ENCODE data around the gene ACTR8. TPM values are rescaled to one million over a fixed set of nuclear protein-coding genes. Genes with fewer than 3 reads are reported as not detected.

ACTR8 gene
- total and polyA plus RNA-seq, 2 of the 4 experiments (the other 2 are of a cell fraction) = 20.3 to 31.4 TPM

DNA sequence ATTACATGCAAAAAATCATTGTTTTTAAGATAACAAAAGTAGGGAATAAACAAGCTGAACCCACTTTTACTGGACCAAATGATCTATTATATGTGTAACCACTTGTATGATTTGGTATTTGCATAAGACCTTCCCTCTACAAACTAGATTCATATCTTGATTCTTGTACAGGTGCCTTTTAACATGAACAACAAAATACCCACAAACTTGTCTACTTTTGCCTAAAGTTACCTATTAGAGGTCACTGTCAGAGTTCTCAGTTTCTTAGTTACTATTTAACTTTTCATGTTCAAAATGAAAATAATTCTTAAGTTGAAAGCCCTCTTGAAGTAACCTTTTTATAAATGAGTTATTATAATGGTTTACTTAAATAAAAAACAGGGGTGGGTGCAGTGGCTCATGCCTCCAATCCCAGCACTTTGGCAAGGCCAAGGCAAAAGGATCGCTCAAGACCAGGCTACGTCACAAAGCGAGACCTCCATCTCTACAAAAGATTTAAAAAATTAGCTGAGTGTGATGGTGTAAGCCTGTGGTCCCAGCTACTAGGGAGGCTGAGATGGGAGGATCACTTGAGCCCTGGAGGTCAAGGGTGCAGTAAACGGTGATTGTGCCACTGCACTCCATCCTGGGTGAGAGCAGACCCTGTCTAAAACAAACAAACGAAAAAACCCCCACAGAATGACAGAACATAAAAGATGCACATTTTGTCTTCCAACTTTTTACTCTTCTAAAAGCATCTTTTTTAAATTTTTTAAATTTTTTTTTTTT is 16.0 kb downstream of the ACTR8 start (continued):
- TF ChIP-seq, protein P1, sequence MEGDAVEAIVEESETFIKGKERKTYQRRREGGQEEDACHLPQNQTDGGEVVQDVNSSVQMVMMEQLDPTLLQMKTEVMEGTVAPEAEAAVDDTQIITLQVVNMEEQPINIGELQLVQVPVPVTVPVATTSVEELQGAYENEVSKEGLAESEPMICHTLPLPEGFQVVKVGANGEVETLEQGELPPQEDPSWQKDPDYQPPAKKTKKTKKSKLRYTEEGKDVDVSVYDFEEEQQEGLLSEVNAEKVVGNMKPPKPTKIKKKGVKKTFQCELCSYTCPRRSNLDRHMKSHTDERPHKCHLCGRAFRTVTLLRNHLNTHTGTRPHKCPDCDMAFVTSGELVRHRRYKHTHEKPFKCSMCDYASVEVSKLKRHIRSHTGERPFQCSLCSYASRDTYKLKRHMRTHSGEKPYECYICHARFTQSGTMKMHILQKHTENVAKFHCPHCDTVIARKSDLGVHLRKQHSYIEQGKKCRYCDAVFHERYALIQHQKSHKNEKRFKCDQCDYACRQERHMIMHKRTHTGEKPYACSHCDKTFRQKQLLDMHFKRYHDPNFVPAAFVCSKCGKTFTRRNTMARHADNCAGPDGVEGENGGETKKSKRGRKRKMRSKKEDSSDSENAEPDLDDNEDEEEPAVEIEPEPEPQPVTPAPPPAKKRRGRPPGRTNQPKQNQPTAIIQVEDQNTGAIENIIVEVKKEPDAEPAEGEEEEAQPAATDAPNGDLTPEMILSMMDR (conservative IDR thresholded peaks at IDR 0.05; ENCODE audit: low read depth, low read length) = no peak
- no peak for TF ChIP-seq SMC3 (IDR thresholded peaks at IDR 0.05; ENCODE audit: low read depth, low read length)
- no peak for TF ChIP-seq NFE2L2 (IDR thresholded peaks at IDR 0.05; ENCODE audit: low read depth, low read length)

DNA sequence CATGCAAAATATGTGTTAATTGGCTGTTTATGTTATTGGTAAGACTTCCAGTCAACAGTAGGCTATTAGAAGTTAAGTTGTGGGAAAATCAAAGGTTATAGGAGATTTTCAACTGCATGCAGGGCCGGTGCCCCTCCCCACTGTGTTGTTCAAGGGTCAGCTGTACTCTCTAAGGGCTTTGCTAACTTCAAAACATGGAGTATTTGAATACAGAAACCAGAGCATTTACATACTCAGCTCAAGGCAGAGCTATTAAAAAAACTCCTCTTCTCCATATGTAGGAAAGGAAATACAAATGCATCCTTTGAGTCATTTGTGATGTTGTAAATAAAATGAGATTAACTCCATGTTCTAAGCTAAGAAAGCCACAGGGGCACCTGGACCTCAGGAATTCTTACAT is 18.8 kb downstream of the ACTR8 start:
- peaks cover 27% of the 10 kb centered on the region for H3K36me3 ChIP-seq (ENCODE audit: control insufficient read depth, insufficient read depth, low read length)
- no peak overlapping the region for H2AFZ ChIP-seq (replicated peaks; ENCODE audit: low read length, poor library complexity)
- H3K9me3 ChIP-seq (ENCODE audit: control insufficient read depth, insufficient read depth, low read length) = no peaks in the 10 kb centered on the region
- DNase-seq (no peak), ATAC-seq (ENCODE audit: low read depth) (no peak)
- H3K56ac ChIP-seq (ENCODE audit: extremely low read depth, insufficient read depth, low read length) = no peak overlapping the region
- H3K14ac ChIP-seq (replicated peaks; ENCODE audit: low read depth, low read length) = no peak overlapping the region
- peaks cover 0 to 2% of the 10 kb centered on the region in 2 experiments; a peak in 1 of 4 replicates for H3K79me1 ChIP-seq (ENCODE audit: low read depth in 1 of 2, low read length in 2 of 2)
- no peak overlapping the region for H2BK120ac ChIP-seq (ENCODE audit: low read depth, low read length)
- no peak overlapping the region for H3K18ac ChIP-seq (ENCODE audit: low read depth, low read length)
- no peaks in the 10 kb centered on the region for H3K27me3 ChIP-seq (ENCODE audit: control insufficient read depth, insufficient read depth, low read length)
- H4K91ac ChIP-seq (ENCODE audit: insufficient read depth, low read depth, low read length) = no peak overlapping the region
- in situ Hi-C loops (cut with MboI; ENCODE audit: low sequenced_read_pairs) = no loop called here
- dilution Hi-C loops (cut with HindIII; ENCODE audit: low sequenced_read_pairs, unreplicated experiment) = no loop called here
- no peak overlapping the region for H3K23ac ChIP-seq (ENCODE audit: low read depth, low read length)
- POLR2A ChIA-PET (ENCODE audit: unreplicated experiment) = no interaction called here
- H2AK5ac ChIP-seq (ENCODE audit: low read depth, low read length) = no peak overlapping the region
- H2AK9ac ChIP-seq (replicated peaks; ENCODE audit: low read depth, low read length, poor library complexity) = no peak overlapping the region
- H4K20me1 ChIP-seq (ENCODE audit: insufficient read depth, low read length) = no peaks in the 10 kb centered on the region
- no peak overlapping the region for H3K4ac ChIP-seq (ENCODE audit: low read depth, low read length)
- WGBS, 2 experiments (ENCODE audit: extremely low coverage in 2 of 2, insufficient read length in 1 of 2) = no CpG with 5 or more reads among the region's 1 CpG
- H4K5ac ChIP-seq (ENCODE audit: low read depth, low read length) = no peak overlapping the region
- no peak overlapping the region for H3K4me3 ChIP-seq (ENCODE audit: insufficient read depth, low read depth, low read length)
- CTCF ChIA-PET = interaction anchor here (1.3 kb wide), 1 partner anchor 11 kb away, joined by 4 read pairs; no protein-coding TSS in a partner anchor
- no peak overlapping the region for H2BK15ac ChIP-seq (ENCODE audit: low read depth, low read length)
- no peak overlapping the region for H2BK20ac ChIP-seq (ENCODE audit: low read depth, low read length)
- H3K9ac ChIP-seq (ENCODE audit: low read depth, low read length) = no peak overlapping the region
- no peak overlapping the region for H3K27ac ChIP-seq (ENCODE audit: insufficient read depth, low read length)
- H3K4me2 ChIP-seq (ENCODE audit: low read depth, low read length) = no peak overlapping the region
- BruUV-seq (replicated peaks) = no TSS peak
- H3K9me1 ChIP-seq (ENCODE audit: insufficient read depth, low read length) = no peaks in the 10 kb centered on the region
- H3K4me1 ChIP-seq (ENCODE audit: control insufficient read depth, insufficient read depth, low read length) = no peaks in the 10 kb centered on the region
- intact Hi-C loops (cut with micrococcal nuclease) = no loop called here
- H2BK5ac ChIP-seq (ENCODE audit: low read depth, low read length, poor library complexity, severe bottlenecking) = no peak overlapping the region
- H4K8ac ChIP-seq (ENCODE audit: low read depth in 2 of 2, low read length in 2 of 2) = no peak overlapping the region
- TF ChIP-seq USF2 (IDR thresholded peaks at IDR 0.05; ENCODE audit: low read depth, low read length) (no peak), FOS (IDR thresholded peaks at IDR 0.05; ENCODE audit: low read depth, low read length) (no peak), RAD21 (IDR thresholded peaks at IDR 0.05; ENCODE audit: low read length) (no peak), POLR2A (IDR thresholded peaks at IDR 0.05; ENCODE audit: low read depth, low read length) (no peak), MAFK (IDR thresholded peaks at IDR 0.05; ENCODE audit: low read depth, low read length) (no peak)
- TF ChIP-seq, protein P2, sequence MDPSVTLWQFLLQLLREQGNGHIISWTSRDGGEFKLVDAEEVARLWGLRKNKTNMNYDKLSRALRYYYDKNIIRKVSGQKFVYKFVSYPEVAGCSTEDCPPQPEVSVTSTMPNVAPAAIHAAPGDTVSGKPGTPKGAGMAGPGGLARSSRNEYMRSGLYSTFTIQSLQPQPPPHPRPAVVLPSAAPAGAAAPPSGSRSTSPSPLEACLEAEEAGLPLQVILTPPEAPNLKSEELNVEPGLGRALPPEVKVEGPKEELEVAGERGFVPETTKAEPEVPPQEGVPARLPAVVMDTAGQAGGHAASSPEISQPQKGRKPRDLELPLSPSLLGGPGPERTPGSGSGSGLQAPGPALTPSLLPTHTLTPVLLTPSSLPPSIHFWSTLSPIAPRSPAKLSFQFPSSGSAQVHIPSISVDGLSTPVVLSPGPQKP (IDR thresholded peaks at IDR 0.05; ENCODE audit: borderline replicate concordance, low read depth, low read length) = no peak
- TF ChIP-seq, protein P1 (conservative IDR thresholded peaks at IDR 0.05; ENCODE audit: low read depth, low read length) = no peak
